Measurements from ENCODE around the gene USF2. TPM values are rescaled to one million over a fixed set of nuclear protein-coding genes. Genes with fewer than 3 reads are reported as not detected.

The USF2 gene
- total RNA-seq, 1 donor from 2014 or later = 152 TPM

GRCh38 chr19:35296644-35297514, 28.1 kb downstream of the USF2 start:
- DNase-seq = no peak
- H3K4me3 ChIP-seq = no peak overlapping the region
- H3K36me3 ChIP-seq = no peaks in the 10 kb centered on the region
- no peak for TF ChIP-seq CTCF (IDR thresholded peaks at IDR 0.05)
- peaks cover 10% of the 10 kb centered on the region for H3K27me3 ChIP-seq
- H3K9me3 ChIP-seq = no peaks in the 10 kb centered on the region
- H3K4me1 ChIP-seq = no peaks in the 10 kb centered on the region
- ATAC-seq = no peak
- no peak overlapping the region for H3K27ac ChIP-seq
- intact Hi-C loops (cut with DNase I) = no loop called here

- H3K27ac ChIP-seq = no peak overlapping the region
- H3K27me3 ChIP-seq = peaks cover 8% of the 10 kb centered on the region
- no peaks in the 10 kb centered on the region for H3K36me3 ChIP-seq
- no peak for TF ChIP-seq CTCF (IDR thresholded peaks at IDR 0.05)
- H3K4me3 ChIP-seq = no peak overlapping the region
- ATAC-seq = no peak
- no peaks in the 10 kb centered on the region for H3K9me3 ChIP-seq
- no peak for DNase-seq
- no peaks in the 10 kb centered on the region for H3K4me1 ChIP-seq
- intact Hi-C loops (cut with DNase I) = no loop called here
These were observed 28.7 kb downstream of the USF2 start for GRCh38 chr19:35297515-35297848.

- no peak for TF ChIP-seq CTCF (IDR thresholded peaks at IDR 0.05)
- H3K36me3 ChIP-seq = no peaks in the 10 kb centered on the region
- no peak overlapping the region for H3K4me3 ChIP-seq
- ATAC-seq (no peak), DNase-seq (no peak)
- intact Hi-C loops (cut with DNase I) = no loop called here
- H3K27me3 ChIP-seq = peaks cover 7% of the 10 kb centered on the region
- no peaks in the 10 kb centered on the region for H3K4me1 ChIP-seq
- H3K27ac ChIP-seq = no peak overlapping the region
- no peaks in the 10 kb centered on the region for H3K9me3 ChIP-seq
These were observed 29.2 kb downstream of the USF2 start for GRCh38 chr19:35297922-35298321.

GRCh38 chr19:35298561-35298972, 29.8 kb downstream of the USF2 start:
- no peak overlapping the region for H3K27ac ChIP-seq
- H3K4me1 ChIP-seq = no peaks in the 10 kb centered on the region
- ATAC-seq = no peak
- H3K9me3 ChIP-seq = no peaks in the 10 kb centered on the region
- no peak overlapping the region for H3K4me3 ChIP-seq
- H3K27me3 ChIP-seq = peaks cover under 1% of the 10 kb centered on the region
- intact Hi-C loops (cut with DNase I) = no loop called here
- H3K36me3 ChIP-seq = no peaks in the 10 kb centered on the region
- TF ChIP-seq CTCF (IDR thresholded peaks at IDR 0.05) = no peak
- DNase-seq = no peak

- no peaks in the 10 kb centered on the region for H3K4me1 ChIP-seq
- no peaks in the 10 kb centered on the region for H3K9me3 ChIP-seq
- H3K36me3 ChIP-seq = no peaks in the 10 kb centered on the region
- H3K27me3 ChIP-seq = no peaks in the 10 kb centered on the region
- ATAC-seq (peak; percentile 63), DNase-seq (no peak)
- H3K4me3 ChIP-seq = no peak overlapping the region
- intact Hi-C loops (cut with DNase I) = no loop called here
- no peak for TF ChIP-seq CTCF (IDR thresholded peaks at IDR 0.05)
- H3K27ac ChIP-seq = no peak overlapping the region
These were observed 31.0 kb downstream of the USF2 start for GRCh38 chr19:35299523-35300338.
